Measurements from ENCODE around the gene ARSJ. TPM values are rescaled to one million over a fixed set of nuclear protein-coding genes. Genes with fewer than 3 reads are reported as not detected.
A peak's percentile ranks its signal among the peaks of the same experiment; 100 is the strongest.
"Not testable (repeated sequence)": the region's sequence is repeated elsewhere in the genome, so short reads cannot be mapped to it uniquely, and the experiment has no call there.

The ARSJ gene
- total RNA-seq = 31.7 and 39.6 TPM in 2 replicates

- peak; percentile 84 for DNase-seq (ENCODE audit: low read depth)
Measured at GRCh38 chr4:113979148-113979904, at the start of gene ARSJ. Gene ARSJ, minus strand, starts transcription at chr4:113979647. Its CDS starts 813 bp downstream, at chr4:113978834.

- peak; percentile 28 for DNase-seq (ENCODE audit: low read depth)
Measured at GRCh38 chr4:114028071-114028470, 48.6 kb upstream of the ARSJ start.

- DNase-seq (ENCODE audit: low read depth) = no peak
Measured at GRCh38 chr4:114027596-114027995, 48.1 kb upstream of the ARSJ start.

GRCh38 chr4:114026447-114026846, 47.0 kb upstream of the ARSJ start:
- DNase-seq (ENCODE audit: low read depth) = no peak

GRCh38 chr4:114025176-114025777, 45.8 kb upstream of the ARSJ start:
- peak; percentile 51 for DNase-seq (ENCODE audit: low read depth)

GRCh38 chr4:114021451-114021850, 42.0 kb upstream of the ARSJ start:
- DNase-seq (ENCODE audit: low read depth) = no peak

GRCh38 chr4:114019969-114020358, 40.5 kb upstream of the ARSJ start:
- DNase-seq (ENCODE audit: low read depth) = no peak

GRCh38 chr4:114019276-114019968, 40.0 kb upstream of the ARSJ start:
- peak; percentile 60 for DNase-seq (ENCODE audit: low read depth)

GRCh38 chr4:114017120-114017917, 37.9 kb upstream of the ARSJ start:
- no peak for DNase-seq (ENCODE audit: low read depth)

- peak; percentile 99 for DNase-seq (ENCODE audit: low read depth)
Measured at GRCh38 chr4:114015444-114015899, 36.0 kb upstream of the ARSJ start.

GRCh38 chr4:114013201-114013600, 33.8 kb upstream of the ARSJ start:
- DNase-seq (ENCODE audit: low read depth) = peak; percentile 82

GRCh38 chr4:114012749-114013148, 33.3 kb upstream of the ARSJ start:
- DNase-seq (ENCODE audit: low read depth) = peak; percentile 15

- DNase-seq (ENCODE audit: low read depth) = peak; percentile 84
Measured at GRCh38 chr4:114005569-114006442, 26.4 kb upstream of the ARSJ start.

GRCh38 chr4:114004483-114005226, 25.2 kb upstream of the ARSJ start:
- not testable (repeated sequence) for DNase-seq (ENCODE audit: low read depth)

- no peak for DNase-seq (ENCODE audit: low read depth)
Measured at GRCh38 chr4:113998531-113998930, 19.1 kb upstream of the ARSJ start.

GRCh38 chr4:113998079-113998478, 18.6 kb upstream of the ARSJ start:
- no peak for DNase-seq (ENCODE audit: low read depth)

- DNase-seq (ENCODE audit: low read depth) = no peak
Measured at GRCh38 chr4:113997206-113997605, 17.8 kb upstream of the ARSJ start.

GRCh38 chr4:113996599-113997177, 17.2 kb upstream of the ARSJ start:
- peak; percentile 82 for DNase-seq (ENCODE audit: low read depth)

- DNase-seq (ENCODE audit: low read depth) = no peak
Measured at GRCh38 chr4:113993887-113994286, 14.4 kb upstream of the ARSJ start.

- DNase-seq (ENCODE audit: low read depth) = no peak
Measured at GRCh38 chr4:113990886-113991285, 11.4 kb upstream of the ARSJ start.

Data from renal cortical epithelial cell (primary cell).